Mucosa of descending colon (tissue), 3 donors: Measurements from ENCODE around the gene CORIN. TPM values are rescaled to one million over a fixed set of nuclear protein-coding genes. Genes with fewer than 3 reads are reported as not detected.
A peak's percentile ranks its signal among the peaks of the same experiment; 100 is the strongest.

Experiments used
- ATAC-seq: fragments of 200-7000 bp; cut with Tn5 transposase; one replicate; pipeline ENCODE4 v1.9.1; 2020; ENCODE audit warnings: mild to moderate bottlenecking, moderate library complexity
- DNase-seq, 3 donors: peaks; one replicate each; pipeline ENCODE4 v3.0.0-alpha.2; 2020
- H3K36me3 ChIP-seq: fragments of 200-600 bp; one replicate; pipeline ENCODE4 v1.8.0; 2021; ENCODE audit warnings: low read depth, mild to moderate bottlenecking
- H3K4me1 ChIP-seq: fragments of 200-600 bp; one replicate; pipeline ENCODE4 v1.8.0; 2021; ENCODE audit warnings: low read depth, mild to moderate bottlenecking
- H3K4me3 ChIP-seq: fragments of 200-600 bp; one replicate; pipeline ENCODE4 v1.8.0; 2021; ENCODE audit warnings: mild to moderate bottlenecking
- H3K9me3 ChIP-seq: fragments of 200-600 bp; one replicate; pipeline ENCODE4 v1.8.0; 2021; ENCODE audit warnings: mild to moderate bottlenecking
- intact Hi-C, 2 donors: fragments of 100-400 bp; cut with DNase I in 1 of 2; cut with micrococcal nuclease in 1 of 2; formaldehyde crosslinking; loops; one replicate each; pipeline versions ENCODE4 v1.11.0 to v1.11.1; 2022; cut with DNase I, micrococcal nuclease
- total RNA-seq, 3 donors: library from RNA; stranded (reverse); fragmentation: NEBNext Ultra II Directional in 2 of 3; extraction: Animal tissue kit (Norgen Biotek cat#: 25700) in 2 of 3; gene quantifications; one replicate each; pipeline versions ENCODE4 v1.2.1 to v1.2.4, GENCODE V29; 2021 to 2023
- TF ChIP-seq, protein P1 (sequence below): fragments of 200-600 bp; IDR thresholded peaks from one replicate; pipeline ENCODE4 v1.8.0; 2022; ENCODE audit warnings: antibody characterized with exemption, mild to moderate bottlenecking
- donor health status: DM: no; HTN: no; CAD: no; lungs with moderate emphysema.
- donor health status: DM: no; HTN: no; CAD: no.
- donor health status: DM: no; HTN: yes; CAD: no.

The CORIN gene
- total RNA-seq, 3 donors from 2014 or later: 0.41 to 0.52 (median 0.47) TPM

DNA sequence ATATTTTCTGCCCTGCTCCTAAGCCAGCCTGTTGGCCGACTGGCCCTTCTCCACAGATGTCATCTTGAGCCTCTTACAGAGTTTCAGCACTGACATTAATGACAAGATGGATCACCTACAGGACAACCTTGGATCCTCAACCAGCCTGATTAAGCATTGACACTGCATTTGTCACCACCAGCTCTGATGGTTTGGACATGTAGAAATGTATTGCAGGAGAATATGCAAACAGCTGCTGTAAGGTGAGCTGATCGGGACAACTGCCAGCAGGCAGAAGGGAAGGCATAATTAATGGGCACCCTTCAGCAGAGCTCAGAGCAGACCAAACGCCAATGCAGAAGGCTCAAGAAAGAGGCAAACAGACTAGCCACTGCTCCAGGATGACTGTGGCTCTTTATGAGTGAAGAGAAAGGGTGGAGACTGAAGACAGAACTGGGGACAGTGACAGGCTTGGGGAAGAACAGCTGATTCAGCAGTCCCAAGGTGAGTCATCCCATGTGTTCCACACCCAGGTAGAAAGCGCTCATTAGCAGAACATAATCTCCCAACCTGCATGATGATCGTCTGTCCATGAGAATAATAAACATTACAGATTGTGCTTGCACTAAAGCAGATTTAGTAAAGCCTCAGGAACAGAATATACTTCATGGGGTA, 6.7 kb downstream of the CORIN start:
- ATAC-seq (peak; percentile 66), DNase-seq (no peak)
- H3K4me1 ChIP-seq: peaks cover 6% of the 10 kb centered on the region
- no peak overlapping the region for H3K4me3 ChIP-seq
- H3K9me3 ChIP-seq: no peaks in the 10 kb centered on the region
- H3K36me3 ChIP-seq: no peaks in the 10 kb centered on the region
- TF ChIP-seq, protein P1, sequence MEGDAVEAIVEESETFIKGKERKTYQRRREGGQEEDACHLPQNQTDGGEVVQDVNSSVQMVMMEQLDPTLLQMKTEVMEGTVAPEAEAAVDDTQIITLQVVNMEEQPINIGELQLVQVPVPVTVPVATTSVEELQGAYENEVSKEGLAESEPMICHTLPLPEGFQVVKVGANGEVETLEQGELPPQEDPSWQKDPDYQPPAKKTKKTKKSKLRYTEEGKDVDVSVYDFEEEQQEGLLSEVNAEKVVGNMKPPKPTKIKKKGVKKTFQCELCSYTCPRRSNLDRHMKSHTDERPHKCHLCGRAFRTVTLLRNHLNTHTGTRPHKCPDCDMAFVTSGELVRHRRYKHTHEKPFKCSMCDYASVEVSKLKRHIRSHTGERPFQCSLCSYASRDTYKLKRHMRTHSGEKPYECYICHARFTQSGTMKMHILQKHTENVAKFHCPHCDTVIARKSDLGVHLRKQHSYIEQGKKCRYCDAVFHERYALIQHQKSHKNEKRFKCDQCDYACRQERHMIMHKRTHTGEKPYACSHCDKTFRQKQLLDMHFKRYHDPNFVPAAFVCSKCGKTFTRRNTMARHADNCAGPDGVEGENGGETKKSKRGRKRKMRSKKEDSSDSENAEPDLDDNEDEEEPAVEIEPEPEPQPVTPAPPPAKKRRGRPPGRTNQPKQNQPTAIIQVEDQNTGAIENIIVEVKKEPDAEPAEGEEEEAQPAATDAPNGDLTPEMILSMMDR: no peak
- intact Hi-C loops: loop anchor here in 1 of 2 donors (10.0 kb wide), 1 partner anchor 146 kb away; no protein-coding TSS in a partner anchor

DNA sequence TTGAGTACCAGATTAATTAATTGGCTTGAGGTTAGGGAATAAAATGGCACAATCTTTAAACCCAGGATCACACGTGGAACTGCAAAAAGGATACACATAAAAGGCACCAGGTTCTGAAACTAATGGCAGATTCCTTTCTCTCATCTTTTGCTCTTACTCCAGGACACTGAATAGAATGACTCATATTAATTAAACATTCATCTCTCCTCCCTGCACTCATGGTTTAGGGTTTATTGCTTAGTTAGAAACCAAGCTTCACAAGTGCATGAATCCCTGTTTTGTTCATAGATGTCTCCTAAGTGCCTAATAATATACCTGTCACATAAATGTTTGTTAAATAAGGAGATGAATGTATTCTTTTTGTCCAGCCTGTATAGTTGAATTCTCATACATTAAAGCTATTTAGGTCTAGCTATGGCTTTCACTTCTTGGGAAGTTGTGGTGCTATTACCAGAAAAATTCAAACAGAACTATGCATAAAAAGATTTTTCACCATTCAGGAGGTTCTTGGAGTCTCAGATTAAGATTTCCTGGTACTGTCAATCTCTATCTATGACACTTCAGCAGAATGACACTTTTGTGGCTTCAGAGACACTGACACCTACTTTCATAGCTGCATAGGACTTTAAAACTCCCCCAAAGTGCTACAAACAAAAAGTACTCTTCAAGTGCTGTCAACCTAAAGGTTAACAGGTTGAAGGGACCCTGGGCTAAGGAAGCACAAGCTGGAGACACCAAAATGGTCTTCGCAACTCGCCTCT, 7.4 kb downstream of the CORIN start:
- intact Hi-C loops: loop anchor here in 1 of 2 donors (10.0 kb wide), 1 partner anchor 146 kb away; no protein-coding TSS in a partner anchor
- no peak for ATAC-seq
- H3K36me3 ChIP-seq: no peaks in the 10 kb centered on the region
- no peak for DNase-seq
- TF ChIP-seq, protein P1: no peak
- H3K4me3 ChIP-seq: no peak overlapping the region
- no peaks in the 10 kb centered on the region for H3K4me1 ChIP-seq
- no peaks in the 10 kb centered on the region for H3K9me3 ChIP-seq

DNA sequence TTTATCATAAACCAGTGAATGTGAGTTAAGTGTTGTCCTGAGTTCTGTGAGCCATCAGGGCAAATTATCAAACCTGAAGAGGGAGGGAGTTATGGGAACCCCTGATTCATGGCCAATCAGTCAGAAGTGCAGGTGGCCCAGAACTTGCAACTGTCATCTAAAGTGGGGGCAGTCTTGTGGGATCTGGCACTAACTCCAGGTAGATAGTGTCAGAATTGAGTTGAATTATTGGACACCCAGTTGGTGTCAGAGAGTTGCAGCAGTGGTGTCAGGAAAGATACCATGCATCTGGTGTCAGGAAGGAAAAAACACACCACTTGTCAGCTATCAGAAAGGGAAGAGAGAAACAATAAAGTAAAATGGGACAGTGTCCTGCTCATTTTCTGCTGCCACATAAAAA, 8.4 kb downstream of the CORIN start:
- ATAC-seq: no peak
- TF ChIP-seq, protein P1: no peak
- intact Hi-C loops: no loop called here

DNA sequence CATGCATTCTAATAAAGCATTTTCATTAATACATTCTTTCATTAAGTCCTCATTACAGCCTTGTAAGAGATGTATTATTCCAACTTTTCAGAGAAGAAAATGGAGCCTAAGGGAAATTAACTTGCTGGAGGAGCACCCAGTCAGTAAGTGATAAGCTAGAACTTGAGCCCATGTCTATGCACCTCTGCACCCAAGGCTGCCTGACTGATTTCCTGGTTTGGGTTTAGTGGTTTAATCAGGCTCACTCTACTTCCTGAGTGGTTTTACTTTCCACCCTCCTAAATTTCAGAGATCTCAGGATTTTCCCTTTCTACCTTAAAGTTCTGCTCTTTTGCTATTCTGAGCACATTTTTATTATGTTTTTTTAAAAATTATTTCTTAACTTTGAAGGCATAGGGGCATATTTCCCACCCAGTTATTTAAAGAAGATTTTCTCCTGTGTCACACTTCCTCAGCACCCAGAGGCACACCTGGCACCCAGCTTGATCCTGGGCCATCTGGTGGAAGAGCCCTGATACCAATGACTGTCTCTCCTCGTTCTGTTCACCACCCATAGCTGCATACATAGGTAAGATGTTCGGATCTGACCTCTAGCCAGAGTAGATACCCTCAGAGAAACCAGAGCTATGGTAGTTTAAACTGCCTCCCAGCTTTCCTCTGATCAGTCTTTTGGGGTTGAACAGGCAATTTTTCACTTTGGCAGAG, 10.4 kb downstream of the CORIN start:
- H3K36me3 ChIP-seq: no peaks in the 10 kb centered on the region
- H3K4me1 ChIP-seq: no peaks in the 10 kb centered on the region
- H3K4me3 ChIP-seq: no peak overlapping the region
- H3K9me3 ChIP-seq: no peaks in the 10 kb centered on the region
- ATAC-seq: no peak
- intact Hi-C loops: no loop called here
- DNase-seq: no peak
- TF ChIP-seq, protein P1: no peak

More for the DNA sequence above, 8.4 kb downstream of the CORIN start:
- Histone ChIP-seq H3K36me3 (no peaks in the 10 kb centered on the region), H3K4me3 (no peak overlapping the region), H3K9me3 (no peaks in the 10 kb centered on the region), H3K4me1 (no peaks in the 10 kb centered on the region)
- no peak for DNase-seq

DNA sequence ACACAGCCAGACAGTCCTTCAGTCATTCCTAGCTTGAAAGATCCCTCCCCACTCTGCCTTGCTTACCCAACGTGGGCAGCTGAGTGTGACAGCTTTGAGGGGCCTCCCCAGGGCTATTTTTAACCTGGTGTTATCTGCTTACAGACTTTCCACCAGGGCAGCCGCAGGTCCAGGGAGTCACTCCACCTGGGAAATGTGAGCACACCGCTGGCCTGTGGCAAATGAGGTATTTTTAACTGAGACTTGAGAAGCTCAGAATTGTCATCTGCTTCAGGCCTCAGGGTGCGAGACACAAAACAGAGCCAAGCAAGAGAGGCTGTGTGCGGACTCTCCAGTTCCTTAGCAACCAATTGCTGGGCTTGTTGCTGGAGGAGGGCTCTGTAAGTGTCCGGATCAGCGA, 13.0 kb downstream of the CORIN start:
- DNase-seq (no peak), ATAC-seq (no peak)
- TF ChIP-seq, protein P1: no peak
- Histone ChIP-seq H3K36me3 (no peaks in the 10 kb centered on the region), H3K4me3 (no peak overlapping the region), H3K4me1 (no peaks in the 10 kb centered on the region), H3K9me3 (no peaks in the 10 kb centered on the region)
- intact Hi-C loops: no loop called here
